ENCODE data around the gene ZFHX2.

The ZFHX2 gene

DNA sequence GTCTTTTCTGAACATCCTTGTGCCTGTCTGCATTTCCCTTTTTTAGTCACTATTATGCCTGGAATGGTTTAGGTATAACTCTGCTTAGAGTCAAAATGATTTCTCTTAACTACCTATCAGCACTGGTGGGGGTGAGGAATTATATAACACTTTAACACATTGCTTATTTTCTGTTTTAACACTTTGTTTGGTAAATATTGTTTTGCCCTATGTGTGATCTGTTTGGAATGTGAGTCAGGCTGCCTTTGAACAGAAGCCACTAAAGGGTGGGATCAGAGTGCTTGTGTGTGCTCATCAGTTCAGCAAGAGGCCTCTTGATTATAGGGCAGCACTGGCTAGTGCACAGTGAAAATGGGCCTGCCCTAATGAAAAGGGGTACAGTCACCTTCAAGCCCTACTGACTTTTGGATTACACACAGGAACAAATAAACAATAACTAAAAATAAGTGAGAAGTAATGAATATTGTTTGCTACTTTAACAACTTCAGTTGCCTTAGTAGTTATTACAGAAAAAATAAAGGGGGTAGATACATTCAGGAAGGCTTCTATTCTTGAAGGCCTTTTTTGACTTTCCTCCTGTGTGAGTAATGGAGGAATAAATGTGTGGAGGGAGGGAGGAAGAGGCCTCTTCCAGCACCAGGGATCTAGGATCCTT lies 58.8 kb downstream of the ZFHX2 start:
- ChIA-PET CTCF (no interaction called here), POLR2A (ENCODE audit: low non-redundant PET) (no interaction called here)
- DNase-seq (ENCODE audit: low spot score), result no peak

DNA sequence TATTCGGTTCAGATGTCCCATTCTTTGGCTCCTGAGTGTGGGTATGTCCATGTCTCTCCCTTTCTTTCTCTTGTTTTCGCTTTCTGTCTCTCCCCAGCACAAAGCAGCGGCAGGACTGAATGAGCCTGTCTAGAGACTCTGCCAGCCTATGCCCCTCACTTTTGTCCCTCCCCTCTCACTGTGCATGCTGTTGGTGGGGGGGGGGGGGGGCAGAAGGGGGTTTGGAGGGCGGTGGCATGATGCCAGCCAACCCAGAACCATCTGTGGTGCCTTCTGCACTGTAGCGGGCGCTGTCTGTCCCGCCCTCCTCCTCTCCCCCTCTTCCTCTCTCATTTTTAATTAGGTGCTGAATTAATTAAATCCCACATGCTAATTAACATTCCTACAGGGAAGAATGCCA lies 64.3 kb downstream of the ZFHX2 start:
- DNase-seq (ENCODE audit: low spot score), result no peak
- ChIA-PET CTCF (no interaction called here), POLR2A (ENCODE audit: low non-redundant PET) (no interaction called here)
- no peak overlapping the region for H3K27ac ChIP-seq
- TF ChIP-seq, protein P1, sequence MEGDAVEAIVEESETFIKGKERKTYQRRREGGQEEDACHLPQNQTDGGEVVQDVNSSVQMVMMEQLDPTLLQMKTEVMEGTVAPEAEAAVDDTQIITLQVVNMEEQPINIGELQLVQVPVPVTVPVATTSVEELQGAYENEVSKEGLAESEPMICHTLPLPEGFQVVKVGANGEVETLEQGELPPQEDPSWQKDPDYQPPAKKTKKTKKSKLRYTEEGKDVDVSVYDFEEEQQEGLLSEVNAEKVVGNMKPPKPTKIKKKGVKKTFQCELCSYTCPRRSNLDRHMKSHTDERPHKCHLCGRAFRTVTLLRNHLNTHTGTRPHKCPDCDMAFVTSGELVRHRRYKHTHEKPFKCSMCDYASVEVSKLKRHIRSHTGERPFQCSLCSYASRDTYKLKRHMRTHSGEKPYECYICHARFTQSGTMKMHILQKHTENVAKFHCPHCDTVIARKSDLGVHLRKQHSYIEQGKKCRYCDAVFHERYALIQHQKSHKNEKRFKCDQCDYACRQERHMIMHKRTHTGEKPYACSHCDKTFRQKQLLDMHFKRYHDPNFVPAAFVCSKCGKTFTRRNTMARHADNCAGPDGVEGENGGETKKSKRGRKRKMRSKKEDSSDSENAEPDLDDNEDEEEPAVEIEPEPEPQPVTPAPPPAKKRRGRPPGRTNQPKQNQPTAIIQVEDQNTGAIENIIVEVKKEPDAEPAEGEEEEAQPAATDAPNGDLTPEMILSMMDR (conservative IDR thresholded peaks at IDR 0.05; ENCODE audit: low read depth), result no peak

More for the DNA sequence above, 58.8 kb downstream of the ZFHX2 start:
- H3K27ac ChIP-seq, result no peak overlapping the region
- TF ChIP-seq, protein P1 (conservative IDR thresholded peaks at IDR 0.05; ENCODE audit: low read depth), result no peak

DNA sequence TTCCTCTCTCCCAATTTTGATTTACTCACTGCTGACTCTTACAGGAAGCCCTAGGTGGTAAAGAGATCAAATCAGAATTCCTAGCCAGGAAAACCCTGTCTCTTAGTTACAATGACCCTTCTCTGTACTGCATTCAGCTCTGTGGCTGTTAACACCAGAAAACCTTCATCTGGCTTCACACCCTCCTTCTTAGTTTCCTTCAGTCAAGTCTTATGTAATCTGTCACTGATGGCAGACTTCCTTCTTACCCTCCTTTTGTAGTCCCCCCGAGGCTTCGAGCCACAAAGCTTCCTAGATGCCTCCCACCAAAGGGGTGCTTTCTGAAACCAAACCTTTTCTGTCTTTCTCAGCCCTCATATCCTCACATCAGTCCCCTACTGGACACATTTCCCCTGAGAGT lies 65.5 kb downstream of the ZFHX2 start:
- H3K27ac ChIP-seq, result no peak overlapping the region
- CTCF ChIA-PET, result no interaction called here
- TF ChIP-seq, protein P1 (conservative IDR thresholded peaks at IDR 0.05; ENCODE audit: low read depth), result no peak
- no peak for DNase-seq (ENCODE audit: low spot score)
- POLR2A ChIA-PET (ENCODE audit: low non-redundant PET), result no interaction called here

DNA sequence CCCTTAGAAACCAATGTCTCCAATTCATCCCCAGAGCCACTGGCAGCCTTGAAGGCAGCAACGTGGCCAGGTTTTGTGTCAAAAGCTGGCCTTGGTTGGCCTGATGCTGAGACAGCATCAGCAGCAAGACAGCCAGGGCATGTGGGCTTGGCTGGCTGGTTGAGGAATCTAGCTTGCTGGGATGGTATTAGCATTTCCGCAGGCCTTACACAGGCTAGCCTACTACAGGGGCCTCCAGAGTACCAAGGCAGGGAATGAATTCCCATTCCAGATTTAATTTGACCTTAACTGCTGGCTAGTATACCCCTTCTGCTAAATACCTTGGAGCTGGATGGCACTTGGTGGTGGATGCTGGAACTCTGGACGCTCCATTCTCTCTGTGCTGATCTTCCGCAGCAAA lies 66.2 kb downstream of the ZFHX2 start:
- TF ChIP-seq, protein P1 (conservative IDR thresholded peaks at IDR 0.05; ENCODE audit: low read depth), result no peak
- POLR2A ChIA-PET (ENCODE audit: low non-redundant PET), result no interaction called here
- DNase-seq (ENCODE audit: low spot score), result no peak
- CTCF ChIA-PET, result interaction anchor here (0.5 to 0.6 kb wide), 3 partner anchors 13 to 194 kb away, joined by 3 read pairs; no protein-coding TSS in a partner anchor
- no peak overlapping the region for H3K27ac ChIP-seq

DNA sequence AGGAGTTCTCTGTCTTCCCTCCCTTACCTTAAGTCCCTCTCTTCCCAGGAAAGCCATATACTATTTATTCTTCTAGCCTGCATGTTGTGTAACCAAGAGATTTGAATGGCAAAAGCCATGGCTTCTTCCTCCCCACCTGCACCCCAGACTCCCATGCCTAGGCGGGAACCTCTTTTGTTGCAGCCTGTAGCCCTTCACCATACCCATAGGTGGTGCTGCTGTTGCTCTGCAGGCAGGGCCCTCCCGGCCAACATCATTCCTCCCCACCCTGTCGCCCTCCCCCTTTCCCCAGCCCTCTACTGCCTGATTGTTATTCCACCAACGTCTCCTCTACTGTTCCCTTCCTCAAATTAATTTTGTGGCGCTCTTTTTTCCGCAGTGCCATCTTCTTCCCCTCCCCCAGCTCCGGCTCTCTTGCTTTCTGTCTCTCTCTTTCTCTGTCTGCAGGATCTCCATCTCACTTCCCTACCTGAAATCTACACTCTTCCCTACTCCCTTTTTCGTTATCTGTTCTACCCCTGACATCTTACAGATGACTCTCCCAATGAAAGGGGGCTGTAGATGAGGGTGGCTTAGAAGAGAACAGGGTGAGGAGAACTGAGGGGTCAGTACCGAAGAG lies 68.2 kb downstream of the ZFHX2 start:
- POLR2A ChIA-PET (ENCODE audit: low non-redundant PET), result no interaction called here
- no peak overlapping the region for H3K27ac ChIP-seq
- DNase-seq (ENCODE audit: low spot score), result no peak
- CTCF ChIA-PET, result interaction anchor here (1.0 kb wide), 1 partner anchor 76 kb away, joined by 4 read pairs; no protein-coding TSS in a partner anchor
- TF ChIP-seq, protein P1 (conservative IDR thresholded peaks at IDR 0.05; ENCODE audit: low read depth), result 0 out of 2 replicates have a peak, but pooled peaks have one; percentile 12

DNA sequence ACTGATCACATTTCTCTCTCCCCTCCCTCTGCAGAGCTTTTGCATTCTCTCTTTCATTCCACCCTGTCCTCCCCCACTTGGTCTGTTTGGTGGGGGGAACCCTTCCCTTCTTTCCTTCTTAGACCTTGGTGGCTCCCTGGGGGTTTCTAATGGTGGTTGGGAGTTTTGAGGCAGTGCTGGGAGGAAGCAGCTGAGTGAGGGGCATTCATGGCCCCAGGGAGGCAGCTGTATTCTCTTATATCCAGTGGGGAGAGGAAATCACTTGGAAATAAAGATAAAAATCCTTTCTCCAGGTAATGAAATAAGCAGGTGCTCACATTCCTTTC lies 68.8 kb downstream of the ZFHX2 start:
- ChIA-PET CTCF (interaction anchor here (1.0 kb wide), 1 partner anchor 79 kb away, joined by 3 read pairs; no protein-coding TSS in a partner anchor), POLR2A (ENCODE audit: low non-redundant PET) (no interaction called here)
- no peak for DNase-seq (ENCODE audit: low spot score)
- TF ChIP-seq, protein P1 (conservative IDR thresholded peaks at IDR 0.05; ENCODE audit: low read depth), result no peak
- H3K27ac ChIP-seq, result no peak overlapping the region
